BE2C (cell line): ENCODE data around the gene CFAP53.

ENCODE experiments used
- DNase-seq: peaks from one replicate; pipeline ENCODE4 v3.0.0-alpha.2; 2020
- H3K27me3 ChIP-seq: fragments of 250-450 bp; sonication (Bioruptor Pico); 2 replicates; pipeline ENCODE4 v1.5.1; 2020; ENCODE audit warnings: mild to moderate bottlenecking
- H3K36me3 ChIP-seq: fragments of 250-450 bp; sonication (Bioruptor Pico); 2 replicates; pipeline ENCODE4 v1.5.1; 2020; ENCODE audit warnings: mild to moderate bottlenecking
- H3K4me1 ChIP-seq: fragments of 250-450 bp; sonication (Bioruptor Pico); 2 replicates; pipeline ENCODE4 v1.5.1; 2020
- H3K4me3 ChIP-seq: 2 replicates; pipeline ENCODE4 v1.5.1; 2011; ENCODE audit warnings: low read depth, low read length
- H3K9me3 ChIP-seq: fragments of 250-450 bp; sonication (Bioruptor Pico); 2 replicates; pipeline ENCODE4 v1.5.1; 2020
- CTCF ChIP-seq: IDR thresholded peaks from 2 replicates; pipeline ENCODE4 v1.5.1; 2012; ENCODE audit warnings: mild to moderate bottlenecking, low read depth, low read length

Gene CFAP53

GRCh38 chr18:50274941-50275340 is 8.6 kb upstream of the CFAP53 start:
- Histone ChIP-seq H3K4me3 (no peak overlapping the region), H3K27me3 (no peaks in the 10 kb centered on the region), H3K4me1 (no peaks in the 10 kb centered on the region), H3K9me3 (no peaks in the 10 kb centered on the region), H3K36me3 (peaks cover 10% of the 10 kb centered on the region)
- no peak for DNase-seq
- TF ChIP-seq CTCF = no peak

GRCh38 chr18:50274044-50274442 is 7.7 kb upstream of the CFAP53 start:
- no peak overlapping the region for H3K4me3 ChIP-seq
- no peak for DNase-seq
- no peaks in the 10 kb centered on the region for H3K27me3 ChIP-seq
- no peaks in the 10 kb centered on the region for H3K4me1 ChIP-seq
- no peak for TF ChIP-seq CTCF
- peaks cover 10% of the 10 kb centered on the region for H3K36me3 ChIP-seq
- no peaks in the 10 kb centered on the region for H3K9me3 ChIP-seq

GRCh38 chr18:50273203-50274043 is 7.1 kb upstream of the CFAP53 start:
- H3K4me3 ChIP-seq = no peak overlapping the region
- TF ChIP-seq CTCF = no peak
- H3K36me3 ChIP-seq = peaks cover 10% of the 10 kb centered on the region; the same call in 1 of the 2 replicates
- no peaks in the 10 kb centered on the region for H3K4me1 ChIP-seq
- H3K27me3 ChIP-seq = no peaks in the 10 kb centered on the region
- DNase-seq = no peak
- H3K9me3 ChIP-seq = no peaks in the 10 kb centered on the region

GRCh38 chr18:50272568-50272967 is 6.3 kb upstream of the CFAP53 start:
- Histone ChIP-seq H3K27me3 (no peaks in the 10 kb centered on the region), H3K4me1 (no peaks in the 10 kb centered on the region), H3K4me3 (no peak overlapping the region), H3K36me3 (peaks cover 10% of the 10 kb centered on the region; the same call in 1 of the 2 replicates), H3K9me3 (no peaks in the 10 kb centered on the region)
- no peak for TF ChIP-seq CTCF
- DNase-seq = no peak

GRCh38 chr18:50268022-50268747 is 1.9 kb upstream of the CFAP53 start:
- Histone ChIP-seq H3K4me3 (no peak overlapping the region), H3K9me3 (no peaks in the 10 kb centered on the region), H3K36me3 (no peaks in the 10 kb centered on the region; the same call in 1 of the 2 replicates), H3K4me1 (no peaks in the 10 kb centered on the region), H3K27me3 (no peaks in the 10 kb centered on the region)
- peak; percentile 47 for TF ChIP-seq CTCF
- peak; percentile 52 for DNase-seq

GRCh38 chr18:50262977-50263376 is 3.3 kb downstream of the CFAP53 start:
- no peaks in the 10 kb centered on the region for H3K27me3 ChIP-seq
- DNase-seq = no peak
- H3K4me1 ChIP-seq = no peaks in the 10 kb centered on the region
- no peak overlapping the region for H3K4me3 ChIP-seq
- no peaks in the 10 kb centered on the region for H3K9me3 ChIP-seq
- no peaks in the 10 kb centered on the region for H3K36me3 ChIP-seq
- no peak for TF ChIP-seq CTCF
